Iris pigment epithelial cell (primary cell): ENCODE measurements around the gene KRTAP22-1.

ENCODE experiments used
- DNase-seq: peaks from one replicate; pipeline ENCODE4 v3.0.0-alpha.2; 2011; ENCODE audit warnings: low read depth

KRTAP22-1 gene

DNA sequence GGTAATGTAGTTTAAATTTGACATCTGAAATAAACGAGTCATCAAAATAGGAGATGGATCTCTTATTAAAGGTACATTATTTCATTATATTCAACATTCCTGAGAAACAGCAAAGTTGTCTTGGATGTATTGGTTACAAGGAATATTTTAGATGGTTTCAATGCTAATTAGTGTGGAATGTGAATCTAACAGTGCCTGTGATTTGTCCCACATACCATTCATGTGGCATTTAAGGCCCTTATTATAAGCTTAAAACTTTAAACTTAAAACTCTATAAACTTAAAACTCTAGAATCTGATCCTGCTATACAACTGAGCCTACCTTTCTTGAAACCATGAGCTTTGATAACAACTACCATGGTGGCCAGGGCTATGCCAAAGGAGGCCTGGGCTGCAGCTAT, at the start of gene KRTAP22-1:
TSS of gene KRTAP22-1 (plus strand) at position 301 of the 400 bp plus-strand sequence.
- no peak for DNase-seq

DNA sequence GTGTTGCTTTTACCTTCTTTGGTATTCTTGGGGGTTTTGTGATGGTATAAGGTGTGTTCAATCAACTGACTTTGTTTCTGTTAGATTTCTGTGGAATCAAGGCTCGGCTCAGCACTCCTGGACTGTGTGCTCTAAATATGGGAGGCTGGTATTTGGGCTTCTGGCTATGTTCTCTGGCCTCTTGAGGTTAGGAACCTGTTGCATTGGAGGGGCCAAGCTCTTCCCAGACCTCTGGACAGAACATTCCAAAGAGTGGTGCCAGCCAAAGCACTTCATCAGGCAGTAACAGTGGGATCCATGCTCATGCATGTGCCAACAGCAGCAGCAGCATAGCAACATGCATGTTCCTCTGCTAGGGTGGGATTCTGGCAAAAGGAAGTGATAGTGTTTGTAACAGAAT, 48.1 kb upstream of the KRTAP22-1 start:
- no peak for DNase-seq

DNA sequence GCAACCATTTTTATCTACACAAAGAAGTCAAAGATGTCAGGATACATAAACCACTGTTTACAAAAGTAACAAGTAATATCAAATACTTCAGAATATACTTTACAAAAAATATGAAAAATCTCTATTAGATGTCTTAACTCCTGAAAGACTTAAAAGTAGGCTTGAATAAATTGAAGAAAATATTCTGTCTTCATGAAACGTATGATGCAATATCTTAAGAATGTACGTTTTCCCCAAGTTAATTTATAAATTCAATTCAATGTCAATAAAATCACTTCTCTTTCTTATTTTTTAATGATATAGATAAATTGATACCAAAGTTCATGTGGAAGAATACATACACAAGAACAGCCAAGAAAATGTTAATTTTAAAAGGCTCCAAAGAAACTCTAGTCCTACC, 45.8 kb upstream of the KRTAP22-1 start:
- DNase-seq, result no peak

DNA sequence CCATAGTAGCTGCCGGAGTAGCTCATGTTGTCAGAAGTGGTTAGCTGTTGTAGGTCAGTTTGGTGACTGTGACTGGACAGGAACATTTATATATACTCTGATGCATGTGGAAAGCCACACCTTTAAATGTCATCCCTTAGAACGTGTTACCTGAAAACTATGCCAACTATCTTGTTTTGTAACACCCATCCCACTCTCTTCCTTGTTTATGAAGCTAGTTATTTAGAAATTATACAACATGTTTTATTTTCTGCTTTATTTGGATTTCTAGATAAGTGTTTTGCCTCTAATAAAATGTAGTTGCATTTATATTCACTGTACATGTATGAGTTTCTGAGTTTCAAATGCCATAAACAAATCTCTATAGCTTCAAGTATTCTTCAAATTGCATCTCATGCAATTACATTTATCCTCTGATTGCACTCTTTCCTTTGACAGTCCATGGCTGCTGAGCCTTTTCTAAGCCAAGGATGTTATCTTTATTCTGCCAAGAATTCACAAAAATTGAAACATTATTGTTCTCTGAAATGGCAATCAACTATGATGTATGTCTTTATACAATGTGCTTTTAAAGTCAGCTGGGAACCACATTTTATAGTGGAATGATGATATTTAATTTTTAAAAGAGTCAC, 39.5 kb upstream of the KRTAP22-1 start, which contains the start of gene KRTAP19-7:
TSS of gene KRTAP19-7 (minus strand) at position 51 of the 632 bp plus-strand sequence. CDS start at position 26, 25 bp downstream.
- no peak for DNase-seq

DNA sequence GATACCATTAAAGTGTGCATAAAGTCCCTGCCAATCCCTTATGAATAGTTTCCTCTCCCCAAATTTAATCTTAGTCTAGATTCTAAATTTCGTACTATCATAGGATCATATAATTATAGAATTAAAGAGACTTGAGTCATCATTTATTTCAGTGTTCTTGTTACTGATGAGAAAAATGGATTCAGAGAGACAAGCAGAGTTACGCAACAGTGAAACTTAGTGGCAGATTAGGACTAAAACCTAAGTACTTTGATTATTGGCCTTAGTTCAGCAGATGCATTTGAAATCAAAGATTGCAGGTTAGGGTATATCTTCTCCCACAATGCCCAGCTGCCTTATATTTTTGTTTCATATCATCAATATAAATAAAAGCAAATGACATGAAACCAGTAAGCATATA, 38.9 kb upstream of the KRTAP22-1 start:
- DNase-seq, result no peak

DNA sequence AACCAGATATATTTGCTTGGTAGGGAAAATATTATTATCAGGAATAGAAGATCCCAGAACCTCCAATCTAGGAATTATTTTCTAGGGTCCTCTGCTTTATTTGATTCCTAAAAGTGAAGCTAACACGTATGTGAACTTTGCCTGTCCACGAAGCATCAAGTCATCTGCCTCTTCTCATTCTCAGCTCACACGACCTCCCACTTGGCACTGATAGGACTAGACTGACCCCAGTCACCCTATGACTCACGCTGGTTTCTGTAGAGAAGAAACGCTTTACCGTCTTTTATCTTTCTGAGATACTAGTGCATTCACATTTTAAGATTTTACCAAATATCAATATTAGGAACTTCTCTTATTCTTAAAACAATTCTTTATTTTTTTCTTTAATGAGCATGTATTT, 37.8 kb upstream of the KRTAP22-1 start:
- DNase-seq, result no peak

DNA sequence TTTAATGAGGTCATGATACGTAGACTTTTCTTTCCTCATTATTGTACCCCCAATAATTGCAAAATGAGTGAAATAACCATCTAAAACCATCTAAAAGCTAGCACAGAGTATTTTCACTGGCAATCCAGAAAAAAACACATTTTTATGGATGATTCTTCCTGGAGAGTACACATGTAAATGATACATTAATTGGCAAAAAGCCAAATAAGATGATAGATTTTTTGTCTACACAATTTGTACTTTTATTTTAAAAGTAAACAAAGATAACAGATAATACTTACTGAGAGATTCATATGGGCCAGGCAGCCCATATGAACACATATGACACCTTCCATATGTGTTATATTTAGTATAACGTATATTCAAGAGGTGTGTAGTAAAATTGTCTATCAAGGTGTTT, 37.3 kb upstream of the KRTAP22-1 start:
- no peak for DNase-seq

DNA sequence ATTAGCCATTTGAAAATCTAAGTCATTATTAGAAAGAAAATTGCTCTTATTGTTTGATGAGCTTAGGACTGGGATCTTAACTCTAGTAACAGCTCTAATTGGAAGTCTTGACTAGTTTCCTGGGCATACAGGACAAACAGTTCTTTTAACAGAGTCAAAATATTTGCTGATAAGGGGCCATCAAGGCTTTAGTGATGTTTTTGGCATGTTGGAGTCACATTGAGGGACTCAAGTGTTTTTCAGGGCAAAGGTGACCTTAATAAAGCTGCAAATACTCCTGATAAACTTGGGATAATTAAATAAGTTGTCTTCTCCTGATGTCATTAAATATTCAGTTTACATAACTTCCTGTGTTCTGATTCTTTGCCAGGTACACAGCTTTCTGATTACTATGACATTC, 33.3 kb upstream of the KRTAP22-1 start:
- DNase-seq, result no peak

DNA sequence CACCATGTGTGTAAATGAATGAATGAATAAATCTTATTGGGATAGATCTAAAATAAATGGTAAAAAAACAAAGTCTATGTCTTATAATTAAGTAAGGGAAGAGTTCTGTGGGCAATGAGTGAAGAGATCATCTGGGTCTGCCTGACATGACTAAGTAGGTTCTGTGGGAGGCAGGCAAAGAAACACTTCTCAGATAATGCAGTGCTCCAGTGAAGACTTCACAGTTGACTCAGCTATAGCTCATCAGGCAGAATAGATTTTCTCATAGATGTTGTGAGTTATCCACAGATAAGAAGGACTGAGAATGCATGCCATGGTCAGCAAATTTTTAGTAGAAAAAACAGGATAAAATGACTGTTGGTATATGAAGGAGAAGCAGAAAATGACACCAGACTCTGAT, 23.1 kb upstream of the KRTAP22-1 start:
- no peak for DNase-seq

DNA sequence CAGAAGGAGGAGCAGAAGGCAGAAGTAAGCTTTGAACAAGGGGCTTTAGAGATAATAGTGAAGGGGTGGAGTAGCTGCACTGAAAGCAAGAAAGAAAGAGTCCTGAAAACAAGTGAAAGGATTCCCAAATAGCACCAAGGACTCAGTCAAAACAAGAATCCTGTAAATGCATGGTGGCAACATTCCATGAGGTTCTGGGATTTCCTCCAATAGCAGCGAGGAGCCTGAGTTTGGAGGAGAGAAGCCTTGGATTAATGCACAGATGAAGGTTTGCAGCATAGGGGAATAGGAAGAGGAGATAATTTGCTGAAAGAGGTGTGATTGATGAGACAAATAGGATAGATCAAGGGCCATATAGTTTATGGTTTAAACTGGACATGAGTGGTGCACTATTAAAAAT, 21.5 kb upstream of the KRTAP22-1 start:
- no peak for DNase-seq

DNA sequence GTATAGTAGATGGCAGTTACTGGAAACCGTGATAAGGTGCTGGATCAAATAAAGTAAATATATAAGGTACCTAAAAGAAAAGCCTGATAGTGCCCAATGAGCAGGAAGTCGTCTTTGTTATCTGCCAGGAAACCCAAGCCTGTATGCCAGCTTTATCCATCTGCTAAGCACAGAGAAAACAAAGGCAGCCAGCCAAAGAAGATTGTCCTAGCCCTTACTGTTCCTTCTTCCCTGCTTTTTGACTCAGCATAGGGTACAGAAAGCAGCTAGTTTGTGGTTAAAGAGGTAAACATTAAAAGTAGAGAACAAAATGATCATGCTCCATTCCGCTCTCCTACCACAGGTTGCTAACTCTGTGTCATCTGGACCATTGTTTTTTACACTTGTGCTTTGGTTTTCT, 20.8 kb upstream of the KRTAP22-1 start:
- DNase-seq, result no peak

DNA sequence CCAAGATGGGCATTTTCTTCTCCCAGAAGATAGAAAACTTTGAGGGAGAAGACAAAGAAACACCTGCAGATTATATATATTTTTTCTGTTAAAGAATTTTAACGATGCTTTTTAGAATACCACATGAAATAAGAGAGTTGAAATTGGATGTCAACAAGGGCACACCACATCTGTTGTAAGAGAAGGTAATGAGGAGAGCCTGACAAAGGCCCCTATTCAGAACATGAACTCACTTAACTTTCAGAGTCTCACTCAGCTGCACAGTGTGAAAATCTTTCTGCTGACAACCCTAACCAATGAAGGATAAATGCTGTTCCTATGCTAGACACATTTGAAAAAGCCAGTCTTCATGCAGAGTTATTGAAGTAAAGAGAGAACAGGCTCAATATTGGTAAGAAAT, 18.0 kb upstream of the KRTAP22-1 start:
- DNase-seq, result no peak

DNA sequence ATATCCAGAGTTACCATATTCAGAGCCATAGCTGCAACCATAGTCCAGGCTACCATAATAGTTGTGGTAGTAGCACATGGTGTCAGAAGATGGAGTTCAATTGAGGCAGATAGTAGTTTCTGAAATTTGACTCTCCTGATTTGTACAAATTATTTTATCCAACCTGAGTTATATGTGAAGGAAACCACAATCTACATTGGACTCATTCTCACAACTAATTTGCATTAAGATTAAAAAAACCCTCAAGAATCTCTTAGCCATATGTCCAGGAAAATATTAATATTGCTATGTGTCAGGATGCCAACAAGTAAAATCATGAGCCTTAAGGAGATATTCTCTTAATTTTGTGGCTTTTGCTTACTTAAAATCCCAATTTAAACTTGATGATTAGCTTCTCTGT, 10.6 kb upstream of the KRTAP22-1 start, which contains the start of gene KRTAP22-2:
TSS of gene KRTAP22-2 (minus strand) at position 101 of the 400 bp plus-strand sequence.
- DNase-seq, result no peak

DNA sequence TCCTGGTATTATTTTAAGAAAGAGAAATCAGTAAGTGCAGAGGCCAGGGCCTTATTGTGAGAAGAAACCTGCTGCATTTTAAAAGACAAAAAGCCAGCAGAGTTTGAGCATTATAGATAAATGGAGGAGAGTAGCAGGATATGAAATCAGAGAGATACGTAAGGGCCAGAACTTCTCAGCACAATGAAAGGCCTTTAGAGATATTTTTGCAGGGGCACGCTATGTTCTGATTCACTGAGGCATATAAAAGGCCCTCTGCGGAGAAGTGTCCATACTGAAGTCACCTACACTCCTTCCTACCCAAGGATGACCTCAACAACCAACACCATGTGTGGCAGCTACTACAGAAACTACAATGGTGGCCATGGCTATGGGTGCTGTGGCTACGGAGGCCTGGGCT, 8.7 kb upstream of the KRTAP22-1 start, which contains the start of gene KRTAP6-3:
TSS of gene KRTAP6-3 (plus strand) at position 301 of the 400 bp plus-strand sequence. CDS start at position 307, 6 bp downstream.
- DNase-seq, result no peak

DNA sequence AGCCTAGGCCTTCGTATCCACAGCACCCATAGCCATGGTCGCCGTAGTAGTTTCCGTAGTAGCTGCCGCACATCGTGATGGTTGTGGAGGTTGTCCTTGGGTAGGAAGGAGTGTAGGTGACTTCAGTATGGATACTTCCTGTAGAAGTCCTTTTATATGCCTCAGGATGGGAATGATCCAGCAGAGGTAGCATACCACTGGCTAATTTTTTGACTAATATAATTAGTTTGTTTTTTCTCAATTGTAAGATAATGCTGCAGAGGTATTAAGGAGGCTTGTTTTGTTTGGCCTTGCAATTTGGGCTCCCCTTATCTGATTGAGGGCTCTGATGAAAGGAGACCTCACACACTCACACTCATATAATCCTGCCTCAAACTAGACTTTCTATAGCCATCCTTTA, 2.1 kb upstream of the KRTAP22-1 start, which contains the start of gene KRTAP6-2:
TSS of gene KRTAP6-2 (minus strand) at position 101 of the 400 bp plus-strand sequence. CDS start at position 73, 28 bp downstream.
- DNase-seq, result no peak

DNA sequence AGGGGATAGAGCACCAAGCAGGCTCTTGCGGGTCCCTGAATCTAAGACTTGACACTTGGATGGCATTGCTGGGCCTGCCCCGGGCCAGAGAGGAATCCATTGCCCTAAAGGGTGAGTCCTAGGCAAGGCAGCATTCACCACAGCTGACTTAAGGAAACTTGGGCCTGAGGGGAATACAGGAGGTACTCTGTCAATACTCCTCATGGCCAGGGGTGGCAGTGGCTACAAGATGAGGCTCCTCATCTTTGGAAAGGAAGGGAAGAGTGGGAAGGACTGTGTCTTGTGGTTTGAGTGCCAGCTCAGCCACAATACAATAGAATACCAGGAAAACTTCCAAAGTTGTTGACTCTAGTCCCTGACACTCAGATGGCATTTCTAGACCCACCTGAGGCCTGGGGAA, 5.1 kb downstream of the KRTAP22-1 start:
- no peak for DNase-seq

DNA sequence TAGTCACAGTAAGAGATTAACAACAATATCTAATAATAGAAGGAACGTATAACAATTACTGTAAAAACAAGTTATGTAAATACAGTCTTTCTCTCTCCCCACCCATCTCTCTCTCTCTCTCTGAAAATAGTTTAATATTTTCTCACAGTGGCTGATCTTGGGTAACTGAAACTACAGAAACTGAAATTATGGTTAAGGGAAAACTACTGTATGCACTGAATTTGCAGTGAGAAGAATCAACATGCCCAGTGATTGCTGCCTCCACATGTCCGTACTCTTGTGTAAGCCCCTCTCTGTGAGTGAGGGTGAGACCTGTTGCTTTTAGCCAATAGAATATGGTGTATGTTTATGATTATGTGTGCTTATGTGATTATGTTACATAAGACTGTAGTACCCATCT, 11.2 kb downstream of the KRTAP22-1 start:
- no peak for DNase-seq

DNA sequence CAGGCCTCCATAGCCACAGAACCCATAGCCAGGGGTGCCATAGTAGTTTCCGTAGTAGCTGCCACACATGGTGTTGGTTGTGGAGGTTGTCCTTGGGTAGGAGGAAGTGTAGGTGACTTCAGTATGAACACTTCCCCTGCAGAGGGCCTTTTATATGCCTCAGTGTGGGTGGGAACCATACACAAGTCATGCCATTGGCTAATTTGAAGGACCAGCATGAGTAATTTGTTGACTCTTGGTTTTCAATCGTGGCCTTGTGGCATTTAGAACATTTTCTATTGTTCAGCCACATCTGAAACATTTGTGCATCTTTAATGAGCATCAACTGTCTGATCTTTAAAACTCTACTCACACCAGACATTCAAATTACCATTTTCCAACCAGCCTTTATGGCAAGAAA, 12.9 kb downstream of the KRTAP22-1 start, which contains the start of gene KRTAP6-1:
TSS of gene KRTAP6-1 (minus strand) at position 95 of the 400 bp plus-strand sequence. CDS start at position 69, 26 bp downstream.
- no peak for DNase-seq

DNA sequence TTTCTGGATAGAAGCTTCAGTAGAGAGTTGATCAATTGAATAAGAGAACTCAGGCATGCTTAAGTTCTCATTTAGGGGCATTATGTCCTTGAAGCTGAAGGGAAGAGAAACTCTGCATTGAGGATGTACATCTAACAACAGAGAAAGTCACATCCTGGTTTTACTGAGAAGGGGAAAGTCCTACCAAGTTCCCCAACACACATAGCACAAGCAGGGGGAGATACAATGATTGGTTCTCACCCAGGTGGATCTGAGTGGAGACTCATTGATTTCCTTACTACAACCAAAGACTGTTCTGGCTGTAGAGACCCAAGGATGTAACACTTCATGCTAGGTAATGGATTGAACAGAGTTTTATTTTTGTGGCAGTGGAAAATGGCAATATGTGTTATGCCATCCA, 14.3 kb downstream of the KRTAP22-1 start:
- no peak for DNase-seq

DNA sequence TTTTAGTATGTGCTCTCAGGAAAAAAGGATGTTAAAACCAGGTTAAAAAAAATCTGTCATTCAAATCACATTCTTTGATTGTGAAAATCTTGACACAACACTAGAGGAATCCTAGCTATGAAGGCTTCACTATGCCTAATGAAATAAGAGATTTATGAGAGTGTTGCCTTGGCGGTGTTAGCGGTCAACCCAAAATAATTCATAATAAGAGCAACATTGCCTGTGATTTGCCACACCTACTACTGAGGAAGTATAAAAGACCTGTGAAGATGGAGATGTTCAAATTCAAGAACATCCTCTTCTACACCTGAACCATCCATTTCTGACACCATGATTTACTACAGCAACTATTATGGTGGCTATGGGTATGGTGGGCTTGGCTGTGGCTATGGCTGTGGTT, 15.2 kb downstream of the KRTAP22-1 start, which contains the start of gene KRTAP20-1:
TSS of gene KRTAP20-1 (plus strand) at position 301 of the 400 bp plus-strand sequence. CDS start at position 331, 30 bp downstream.
- no peak for DNase-seq

DNA sequence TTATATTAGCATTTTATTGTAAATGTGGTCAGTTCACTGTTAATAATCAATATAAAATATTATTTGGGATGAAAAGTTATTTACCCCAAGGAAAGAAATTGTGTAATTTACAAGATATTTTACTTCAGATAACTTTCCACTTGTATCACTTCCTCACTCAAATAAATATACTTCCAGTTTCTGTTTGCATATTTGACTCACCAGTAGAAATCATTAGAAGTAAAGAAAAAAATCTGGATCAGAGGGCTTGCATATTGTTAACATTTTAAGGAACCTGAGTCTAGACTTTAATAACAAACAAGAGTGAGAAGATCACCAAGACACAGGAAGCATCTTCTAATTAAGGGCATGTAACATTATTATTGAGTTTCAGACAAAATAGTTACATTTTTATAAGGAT, 19.2 kb downstream of the KRTAP22-1 start:
- DNase-seq, result no peak

DNA sequence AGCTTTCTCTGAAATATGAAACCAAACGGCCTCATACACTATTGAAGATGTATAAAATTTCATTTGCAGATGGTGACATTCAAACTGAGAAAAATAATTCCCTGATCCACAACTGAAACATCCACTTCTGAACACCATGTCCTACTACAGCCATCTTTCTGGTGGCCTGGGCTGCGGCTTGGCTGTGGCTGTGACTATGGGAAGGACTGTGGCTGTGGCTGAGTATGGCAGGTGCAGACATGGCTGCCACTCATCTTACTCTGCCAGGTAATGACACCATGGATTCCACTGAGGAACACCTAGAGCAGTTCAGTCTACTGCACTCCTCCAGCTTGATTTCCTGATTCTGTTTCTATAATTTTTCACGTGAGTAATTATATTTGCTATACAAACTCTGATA, 19.6 kb downstream of the KRTAP22-1 start, which contains the start of gene KRTAP20-4:
TSS of gene KRTAP20-4 (plus strand) at position 106 of the 400 bp plus-strand sequence.
- DNase-seq, result no peak

DNA sequence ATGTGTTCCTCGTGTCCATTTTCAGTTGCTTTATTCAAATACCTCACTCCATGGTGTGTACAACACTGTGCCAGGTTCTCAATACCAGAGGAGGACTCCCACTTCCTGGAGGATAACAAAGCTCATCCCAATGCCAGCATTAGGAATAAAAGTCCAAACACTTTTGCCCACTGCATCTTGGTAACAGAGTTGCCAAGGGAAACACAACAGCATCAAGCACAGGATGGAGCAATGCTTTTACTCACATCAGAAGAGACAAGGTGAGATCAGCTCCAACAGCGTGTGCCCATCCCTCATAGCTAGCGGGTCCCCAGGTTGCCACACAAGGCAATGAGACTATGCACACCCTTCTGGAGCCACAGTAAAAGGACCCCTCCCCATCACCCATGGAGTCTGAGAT, 22.5 kb downstream of the KRTAP22-1 start:
- no peak for DNase-seq
